GM21526 (cell line): ENCODE results near the gene GIT2.
"Not testable (repeated sequence)": the region's sequence is repeated elsewhere in the genome, so short reads cannot be mapped to it uniquely, and the experiment has no call there.

ENCODE experiments used
- ATAC-seq: cut with Tn5 transposase; IDR thresholded peaks from one replicate; pipeline ENCODE4 v1.9.1; 2021; ENCODE audit warnings: moderate library complexity; ENCODE audit not compliant: unreplicated experiment, low FRiP score

The GIT2 gene

DNA sequence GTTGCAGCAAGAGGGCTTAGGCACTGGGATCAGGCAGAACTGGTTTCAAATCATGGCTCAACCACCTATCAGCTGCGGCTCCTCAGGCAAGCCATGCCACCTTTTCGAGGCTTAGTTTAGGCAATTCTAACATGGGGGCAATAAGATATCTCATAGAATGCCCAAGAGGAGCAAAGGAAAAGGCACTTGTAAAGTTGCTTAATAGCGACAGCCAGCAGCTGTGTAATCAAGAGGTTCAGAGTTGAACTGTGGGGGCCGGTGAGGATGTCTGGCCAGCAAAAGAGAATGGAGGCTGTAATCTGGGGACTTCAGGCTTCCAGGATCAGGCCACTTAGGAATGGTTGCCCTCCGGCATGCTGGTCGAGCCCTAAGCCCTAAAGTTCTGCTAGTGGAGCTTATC, 99.1 kb downstream of the GIT2 start:
- ATAC-seq = no peak

DNA sequence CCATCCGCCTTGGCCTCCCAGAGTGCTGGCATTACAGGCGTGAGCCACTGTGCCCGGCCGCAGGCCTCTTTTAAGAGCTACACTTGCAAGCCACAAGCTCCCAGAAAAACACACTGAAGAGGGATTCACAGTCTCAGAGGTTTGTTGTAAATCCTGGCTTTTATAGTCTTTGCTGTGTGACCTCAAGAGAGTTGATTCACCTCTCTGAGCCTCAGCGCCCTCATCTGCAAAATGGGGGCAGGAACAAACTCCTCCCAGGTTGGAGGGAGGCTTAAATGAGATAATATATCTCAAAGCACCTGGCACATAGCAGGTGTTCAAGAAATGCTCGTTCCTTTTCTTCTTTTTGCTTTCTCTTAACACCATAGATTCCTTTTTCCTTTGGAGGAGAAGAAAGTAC, 100.0 kb downstream of the GIT2 start:
- no peak for ATAC-seq

DNA sequence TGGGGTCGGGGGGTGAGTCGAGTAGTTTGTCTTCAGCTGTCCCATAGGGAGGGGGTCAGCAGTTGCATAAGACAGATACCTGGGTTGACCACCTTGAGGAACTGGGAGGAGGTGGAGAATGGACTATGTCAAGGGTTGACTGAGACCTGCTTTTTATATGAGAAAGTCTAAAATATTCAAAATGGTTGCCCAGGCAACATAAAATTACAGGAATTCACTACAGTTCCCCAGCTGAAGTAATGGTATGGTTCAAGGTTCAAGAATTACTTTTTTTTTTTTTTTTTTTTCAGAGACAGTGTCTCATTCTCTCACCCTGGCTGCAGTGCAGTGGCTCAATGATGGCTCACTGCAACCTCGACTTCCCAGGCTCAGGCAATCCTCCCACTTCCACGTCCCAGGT, 101.2 kb downstream of the GIT2 start:
- ATAC-seq = no peak

DNA sequence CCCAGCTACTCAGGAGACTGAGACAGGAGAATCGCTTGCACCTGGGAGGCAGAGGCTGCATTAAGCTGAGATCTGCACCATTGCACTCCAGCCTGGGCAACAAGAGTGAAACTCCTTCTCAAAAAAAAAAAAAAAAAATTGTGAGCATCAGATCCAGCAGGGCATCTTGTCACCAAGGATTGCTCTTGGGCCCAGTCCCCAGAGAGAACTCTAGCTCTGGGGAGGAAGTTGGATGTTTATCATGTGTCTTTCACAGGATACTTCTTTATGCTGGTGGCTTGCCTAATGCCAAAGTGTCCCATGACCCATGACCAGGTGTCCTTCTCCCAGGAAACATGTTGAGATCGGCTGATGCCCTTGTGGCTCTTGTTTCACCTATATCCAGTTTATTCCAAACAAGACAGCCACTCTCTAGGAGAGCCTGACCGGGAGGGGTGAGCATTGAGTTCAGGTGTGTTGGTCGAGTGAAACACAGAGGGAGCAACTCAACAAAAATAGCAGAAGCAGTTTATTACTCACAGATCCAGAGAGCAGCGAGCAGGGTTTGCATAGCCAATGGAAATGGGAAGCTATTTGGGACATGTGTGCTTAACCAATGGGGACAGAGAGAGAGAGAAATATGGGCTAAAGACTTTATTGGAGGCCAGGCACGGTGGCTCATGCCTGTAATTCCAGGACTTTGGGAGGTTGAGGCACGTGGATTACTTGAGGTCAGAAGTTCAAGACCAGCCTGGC, 102.7 kb downstream of the GIT2 start:
- ATAC-seq = no peak

DNA sequence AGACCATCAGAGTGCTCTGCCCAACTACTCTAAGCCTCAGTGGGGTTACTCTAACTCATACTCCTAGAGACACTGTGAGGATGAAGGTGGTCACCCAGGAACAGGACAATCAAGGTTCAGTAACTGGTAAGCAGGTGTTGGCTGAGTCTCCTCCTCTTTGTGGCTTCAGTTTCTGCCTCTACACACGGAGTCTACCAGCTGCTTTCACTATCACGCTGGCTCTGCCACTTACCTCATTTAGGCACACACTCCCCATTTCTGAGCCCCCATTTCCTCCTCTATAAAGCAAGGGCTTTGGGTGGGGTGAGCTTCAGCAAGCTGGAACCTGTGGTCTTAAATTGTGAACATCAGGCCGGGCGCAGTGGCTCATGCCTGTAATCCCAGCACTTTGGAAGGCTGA, 103.4 kb downstream of the GIT2 start:
- ATAC-seq = peak; percentile 61

DNA sequence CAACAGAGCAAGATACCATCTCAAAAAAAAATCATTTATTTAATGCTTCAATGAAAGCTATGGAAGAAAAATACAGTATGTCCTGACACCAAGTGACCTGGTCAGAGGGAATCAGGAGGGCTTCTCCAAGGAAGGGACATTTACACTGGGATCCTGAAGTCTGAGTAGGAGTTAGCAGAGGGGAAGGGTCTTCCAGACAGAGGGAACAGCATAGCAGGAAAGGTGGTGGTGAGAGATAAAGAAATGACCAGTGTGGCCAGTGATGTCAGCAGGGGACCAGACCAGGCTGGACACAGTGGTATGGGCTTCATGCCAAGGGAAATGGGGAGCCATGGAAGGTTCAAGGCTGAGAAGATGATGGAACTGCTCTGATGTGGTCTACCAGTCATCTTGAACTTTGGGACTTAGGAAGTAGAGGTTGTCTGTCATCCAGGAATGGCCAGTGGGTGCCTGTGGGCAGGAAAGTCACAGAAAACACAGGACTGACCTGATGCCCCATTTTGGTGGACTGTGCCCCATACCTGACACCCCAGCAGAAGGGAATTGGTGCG, 103.9 kb downstream of the GIT2 start:
- ATAC-seq = no peak

DNA sequence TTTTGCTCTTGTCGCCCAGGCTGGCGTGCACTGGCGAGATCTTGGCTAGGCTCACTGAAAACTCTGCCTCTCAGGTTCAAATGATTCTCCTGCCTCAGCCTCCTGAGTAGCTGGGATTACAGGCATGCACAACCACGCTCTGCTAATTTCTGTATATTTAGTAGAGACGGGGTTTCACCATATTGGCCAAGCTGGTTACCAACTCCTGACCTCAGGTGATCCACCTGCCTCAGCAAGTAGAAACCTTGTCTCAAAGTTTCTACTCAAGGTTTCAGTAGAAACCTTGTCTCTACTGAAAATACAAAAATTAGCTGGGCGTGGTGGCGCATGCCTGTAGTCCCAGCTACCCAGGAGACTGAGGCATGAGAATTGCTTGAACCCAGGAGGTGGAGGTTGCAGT, 104.4 kb downstream of the GIT2 start:
- ATAC-seq = not testable (repeated sequence)

DNA sequence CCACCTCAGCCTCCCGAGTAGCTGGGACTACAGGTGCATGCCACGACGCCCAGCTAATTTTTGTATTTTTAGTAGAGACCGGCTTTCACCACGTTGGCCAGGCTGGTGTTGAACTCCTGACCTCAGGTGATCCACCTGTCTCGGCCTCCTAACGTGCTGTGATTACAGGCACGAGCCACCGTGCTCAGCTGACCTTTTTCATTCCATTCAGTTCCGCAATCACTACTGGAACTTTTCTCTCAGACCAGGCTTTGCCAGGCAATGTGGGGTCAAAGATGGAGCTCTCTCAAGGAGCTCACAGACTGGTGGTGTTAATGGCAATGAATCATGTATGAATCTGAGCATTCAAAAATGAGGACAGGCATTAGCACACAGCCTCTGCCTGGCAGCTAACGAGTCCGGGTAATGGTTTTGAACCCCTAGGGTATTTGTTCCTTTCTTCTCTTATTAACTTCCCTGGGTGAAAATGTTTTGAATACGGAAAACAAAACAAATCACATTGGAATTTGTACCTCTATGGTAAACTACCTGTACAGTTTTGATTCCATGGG, 105.5 kb downstream of the GIT2 start:
- ATAC-seq = no peak

DNA sequence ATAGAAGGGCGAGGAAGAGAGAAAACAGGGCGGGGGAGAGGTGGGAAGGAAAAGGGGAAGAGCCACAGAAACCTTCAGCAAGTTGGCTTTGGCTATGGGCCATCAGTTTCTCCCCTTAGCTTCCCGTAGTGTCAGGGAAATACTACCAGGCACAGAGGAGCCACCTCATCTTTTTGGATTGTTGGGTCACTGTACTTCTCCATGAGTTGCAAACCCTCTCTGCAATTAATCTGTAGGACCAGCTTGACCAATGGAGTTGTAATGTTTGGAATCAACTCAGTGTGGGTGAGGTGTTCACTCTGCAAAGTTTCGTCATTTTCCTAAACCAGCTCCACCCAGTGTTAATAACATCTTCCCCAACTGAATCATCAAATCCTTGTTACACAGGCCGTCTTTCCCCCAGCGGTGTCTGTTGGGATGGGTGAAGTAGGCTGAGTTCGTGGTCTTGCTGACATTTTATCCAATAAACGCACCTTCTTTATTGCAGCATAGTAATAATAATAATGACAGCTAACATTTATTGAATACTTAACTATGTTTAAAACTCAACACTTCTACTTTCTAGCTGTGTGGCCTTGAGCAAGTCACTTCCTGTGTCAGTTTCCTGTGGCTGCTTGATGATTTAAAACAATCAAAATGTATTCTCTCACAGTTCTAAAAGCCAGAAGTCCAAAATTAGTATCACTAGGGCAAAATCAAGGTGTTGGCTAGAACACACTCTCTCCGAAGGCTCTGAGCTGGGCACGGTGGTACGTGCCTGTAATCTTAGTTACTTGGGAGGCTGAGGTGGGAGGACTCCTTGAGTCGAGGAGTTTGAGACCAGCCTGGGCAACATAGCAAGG, 107.8 kb downstream of the GIT2 start:
- ATAC-seq = no peak

DNA sequence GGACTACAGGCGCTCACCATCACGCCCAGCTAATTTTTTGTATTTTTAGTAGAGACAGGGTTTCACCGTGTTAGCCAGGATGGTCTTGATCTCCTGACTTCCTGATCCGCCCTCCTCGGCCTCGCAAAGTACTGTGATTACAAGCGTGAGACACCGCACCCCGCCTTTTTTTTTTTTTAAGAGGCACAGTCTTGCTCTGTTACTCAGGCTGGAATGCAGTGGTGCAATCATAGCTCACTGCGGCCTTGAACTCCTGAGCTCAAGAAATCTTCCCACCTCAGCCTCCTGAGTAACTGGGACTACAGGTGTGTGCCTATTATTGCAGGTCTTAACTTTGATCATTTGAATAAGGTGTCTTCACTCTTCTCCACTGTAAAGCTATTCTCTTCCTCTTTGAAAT, 110.6 kb downstream of the GIT2 start:
- ATAC-seq = no peak

DNA sequence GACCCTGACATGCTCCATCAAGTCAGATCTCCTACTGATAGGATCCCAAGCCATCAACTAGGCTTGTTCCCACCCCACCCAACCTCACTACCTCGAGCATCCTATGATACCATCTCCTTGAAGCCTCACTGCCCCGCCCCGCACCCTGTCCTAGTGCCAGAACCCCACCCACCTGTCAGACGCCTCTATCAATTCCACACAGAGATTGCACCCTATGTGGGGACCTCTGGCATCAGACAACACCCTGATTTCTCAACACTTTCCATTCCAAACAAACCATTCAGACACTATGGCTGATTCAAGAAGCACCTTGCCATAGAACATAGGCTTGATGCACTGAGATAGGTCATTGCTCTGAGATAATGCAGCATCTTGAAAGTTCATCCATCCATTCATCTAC, 112.7 kb downstream of the GIT2 start:
- ATAC-seq = no peak

DNA sequence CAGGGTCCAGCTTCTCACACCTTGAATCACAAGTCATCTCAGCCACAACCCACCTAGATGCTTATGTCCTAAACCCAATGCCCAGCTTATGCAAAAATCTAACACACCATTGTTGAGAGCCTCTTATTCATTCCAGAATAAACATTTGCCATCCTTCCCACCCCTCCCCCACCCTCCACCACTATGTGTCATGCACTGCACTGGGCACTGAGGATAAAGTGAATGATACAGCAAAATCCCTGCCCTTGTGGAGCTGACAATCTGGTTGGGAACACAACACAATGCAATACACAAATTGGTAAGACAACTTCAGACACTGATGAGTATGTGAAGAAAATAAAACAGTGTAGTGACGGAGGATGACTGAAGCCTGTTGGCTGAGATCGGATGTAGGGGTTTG, 114.4 kb downstream of the GIT2 start:
- no peak for ATAC-seq

DNA sequence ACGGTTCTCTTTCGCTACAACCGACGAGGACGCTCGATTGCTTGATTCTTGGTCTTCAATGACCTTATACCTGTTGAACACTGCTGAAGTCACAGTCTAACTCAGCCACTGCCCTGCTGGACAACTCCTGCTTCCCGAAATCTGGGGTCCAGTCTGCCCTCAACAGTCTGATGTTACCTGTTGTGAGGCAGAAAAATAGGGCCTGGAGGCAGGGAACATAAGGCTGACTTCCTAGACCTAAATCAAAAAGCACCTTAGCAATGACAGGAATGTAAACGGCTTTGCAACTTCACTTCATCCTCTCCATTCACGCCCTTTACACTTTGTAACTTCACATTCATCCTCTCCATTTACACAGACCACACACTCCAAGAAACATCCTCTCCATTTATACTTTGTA, 115.2 kb downstream of the GIT2 start:
- ATAC-seq = no peak

DNA sequence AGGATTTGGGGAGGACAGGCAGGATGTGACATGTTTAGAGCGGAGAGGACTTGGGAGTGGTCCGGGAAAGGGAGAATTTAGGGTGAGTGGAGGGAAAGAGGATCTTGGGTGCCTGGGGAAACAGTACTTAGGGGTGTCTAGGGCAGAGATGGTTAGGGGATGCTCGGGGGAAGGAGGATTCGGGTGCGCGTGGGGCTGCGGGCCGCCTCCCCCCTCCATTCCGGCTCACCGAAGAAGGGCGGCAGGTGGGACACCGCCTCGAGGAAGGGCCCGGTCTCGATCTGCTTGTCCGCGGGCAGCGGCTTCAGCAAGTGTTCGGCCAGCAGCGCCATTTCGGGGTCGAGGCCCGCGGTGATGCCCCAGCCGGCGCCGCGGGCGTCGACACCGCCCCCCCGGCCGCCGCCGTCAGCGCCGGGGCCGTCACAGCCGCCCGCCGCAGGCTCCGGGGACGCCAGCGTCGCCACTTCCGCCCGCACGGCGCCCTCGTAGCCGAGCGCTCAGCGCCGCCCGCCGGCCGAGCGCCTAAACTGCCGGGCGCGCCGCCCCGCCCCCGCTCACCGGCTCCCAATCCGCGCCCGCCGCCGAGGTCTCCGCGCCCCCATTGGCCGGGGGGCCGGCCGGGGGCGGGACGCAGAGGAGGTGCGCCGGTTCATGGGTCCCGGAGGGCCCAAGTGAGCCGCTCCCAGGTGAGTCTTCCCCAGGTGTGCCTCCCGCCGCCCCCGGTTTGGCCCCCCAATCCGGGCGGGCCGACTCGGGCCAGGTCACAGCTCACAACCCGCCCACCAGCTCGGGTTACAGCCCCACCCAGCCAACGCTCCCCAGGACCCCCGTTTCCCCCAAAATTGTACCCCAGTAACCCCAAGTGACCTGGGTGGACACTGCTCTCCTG, 115.9 kb downstream of the GIT2 start, which contains the start of gene GLTP:
GLTP (minus strand) TSS at position 499 of the 889 bp plus-strand sequence; CDS start at position 332, 167 bp downstream.
- peak; percentile 84 for ATAC-seq
